ENCODE data around the gene CEP131.

The CEP131 gene

DNA sequence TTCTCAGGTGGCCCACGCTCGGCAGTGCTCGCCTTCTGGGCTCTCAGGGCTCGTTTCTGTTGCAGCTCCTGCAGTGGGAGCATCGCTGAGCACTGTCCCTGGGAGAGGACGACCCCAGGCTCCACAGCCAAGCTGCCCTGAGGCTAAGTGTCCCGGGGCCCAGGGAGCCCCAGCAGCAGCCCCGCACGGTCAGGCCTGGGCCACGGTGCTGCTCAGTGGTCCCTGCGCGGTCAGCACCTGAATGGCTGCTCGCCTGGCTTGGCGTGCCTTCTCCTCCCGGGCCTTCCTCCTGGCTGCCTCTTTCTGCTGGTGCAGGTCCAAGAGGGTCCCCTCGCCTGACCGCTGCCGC lies 23.3 kb downstream of the CEP131 start:
- DNase-seq (ENCODE audit: low spot score) = no peak

DNA sequence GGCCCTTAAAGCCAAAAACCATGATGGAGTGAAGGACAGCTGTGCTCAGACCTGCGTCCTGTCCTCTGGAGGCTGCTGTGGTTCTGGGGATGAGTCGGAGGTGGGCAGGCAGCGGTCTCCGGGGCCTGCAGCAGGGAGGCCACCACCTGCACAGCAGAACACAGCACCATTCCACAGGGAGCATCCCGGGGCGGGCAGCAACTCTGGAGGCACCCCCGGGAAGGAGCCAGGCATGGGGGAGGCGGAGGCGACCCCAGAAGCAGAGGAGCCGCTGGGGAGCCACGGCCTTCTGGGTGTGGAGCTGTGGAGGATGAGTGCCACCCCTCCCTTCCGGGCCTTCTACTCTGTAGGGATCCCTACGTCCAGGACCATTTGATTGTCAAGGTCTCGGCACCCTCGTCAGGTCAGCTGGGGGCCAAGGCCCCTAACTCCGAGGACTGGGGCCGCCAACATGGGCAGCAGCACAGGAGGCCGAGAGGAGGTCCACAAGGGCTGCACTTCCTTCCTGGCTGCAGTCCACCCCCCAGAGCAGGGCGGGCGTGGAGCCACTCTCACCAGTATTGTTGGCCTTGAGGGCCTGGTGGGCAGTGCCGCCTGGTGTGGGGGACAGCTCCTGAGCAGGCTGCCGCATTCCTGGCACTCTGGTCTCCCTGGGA lies 23.8 kb downstream of the CEP131 start:
- no peak for DNase-seq (ENCODE audit: low spot score)

DNA sequence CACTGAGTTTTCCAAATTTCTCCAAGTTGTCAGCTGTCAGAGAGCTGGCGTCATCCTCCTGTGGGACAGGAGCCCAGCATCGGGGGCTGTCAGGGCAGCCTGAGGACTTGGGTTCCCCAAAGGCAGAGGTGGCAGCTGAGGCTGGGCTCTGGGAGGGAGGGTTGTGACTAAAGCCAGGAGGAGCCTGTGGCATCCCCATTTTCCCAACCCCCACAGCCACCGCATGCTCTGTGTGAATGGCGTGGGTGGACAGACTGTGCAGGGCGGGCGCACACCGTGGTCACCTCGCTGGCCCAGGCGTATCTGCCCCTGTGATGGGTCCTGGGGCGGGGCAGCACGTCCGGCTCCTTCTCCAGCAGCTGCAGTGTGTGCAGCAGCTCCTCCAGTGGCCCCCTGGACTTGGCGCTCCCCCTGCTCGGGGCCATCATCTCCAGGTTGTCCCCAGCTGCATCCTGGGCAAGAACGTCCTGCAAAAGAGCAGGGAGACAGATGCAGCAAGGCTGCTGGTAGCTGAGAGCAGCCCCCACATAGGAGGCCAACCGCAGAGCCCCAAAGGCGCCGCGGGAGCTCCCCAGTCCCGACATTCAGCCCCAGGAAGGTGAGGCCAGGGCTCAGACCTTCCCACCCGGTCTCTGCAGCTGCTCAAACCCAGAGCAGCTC lies 24.8 kb downstream of the CEP131 start:
- DNase-seq (ENCODE audit: low spot score) = no peak

DNA sequence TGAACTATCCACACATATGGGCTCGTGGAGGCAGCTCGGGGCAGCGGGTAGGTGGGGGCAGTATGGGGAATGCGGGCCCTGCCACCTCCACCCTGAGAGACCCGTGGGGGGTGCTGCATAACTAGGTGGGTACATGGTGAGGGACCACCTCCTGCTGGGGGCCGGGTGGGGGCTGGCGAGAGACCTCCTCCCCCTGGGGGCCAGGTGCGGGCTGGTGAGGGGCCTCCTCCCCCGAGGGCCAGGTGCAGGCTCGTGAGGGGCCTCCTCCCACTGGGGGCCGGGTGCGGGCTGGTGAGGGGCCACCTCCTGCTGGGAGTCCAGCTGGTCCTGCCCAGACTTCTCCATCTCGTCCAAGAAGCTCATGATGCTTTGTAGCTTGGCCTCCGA lies 25.4 kb downstream of the CEP131 start:
- no peak for DNase-seq (ENCODE audit: low spot score)

DNA sequence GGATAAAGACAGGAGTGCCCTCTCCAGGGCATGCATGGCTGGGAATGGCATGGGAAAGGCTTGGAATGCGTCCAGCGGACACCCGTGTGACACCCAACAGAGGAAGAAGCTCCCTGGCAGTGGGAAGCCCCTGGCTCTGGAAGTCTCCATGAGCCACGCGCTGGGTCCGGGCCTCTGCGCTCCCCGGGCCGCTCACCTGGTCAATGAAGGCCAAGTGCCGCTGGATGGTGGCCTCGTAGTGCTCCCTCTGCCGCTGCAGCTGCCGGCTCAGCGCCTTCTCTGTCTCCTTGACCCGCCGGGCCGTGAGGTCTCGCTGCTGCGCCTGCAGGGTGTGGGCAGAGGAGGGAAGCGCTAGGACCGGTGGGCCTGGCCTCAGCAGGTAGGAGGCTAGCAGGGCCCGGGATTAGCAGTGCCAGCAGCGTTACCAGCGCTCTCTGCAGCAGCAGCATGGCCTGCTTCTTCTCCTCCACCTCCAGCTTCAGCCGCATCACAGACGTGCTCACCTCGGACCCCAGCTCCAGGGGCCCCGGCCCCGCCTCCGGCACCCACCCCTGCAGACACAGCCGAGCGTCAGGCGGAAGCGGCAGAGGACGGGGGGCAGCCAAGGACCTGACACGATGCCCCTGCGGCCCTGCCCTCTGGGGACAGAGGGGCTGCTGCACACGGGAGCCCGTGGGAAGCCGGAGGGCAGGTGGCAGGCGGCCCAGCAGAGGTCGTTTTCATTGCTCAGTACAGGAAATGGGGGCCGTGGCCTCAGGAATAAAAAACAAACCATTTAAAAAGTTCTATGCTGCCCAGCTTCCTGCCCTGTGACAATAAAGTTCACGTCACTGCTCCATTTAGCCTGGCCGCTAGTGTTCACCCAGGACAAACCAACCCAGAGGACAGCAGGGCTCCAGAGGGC lies 26.0 kb downstream of the CEP131 start:
- DNase-seq (ENCODE audit: low spot score) = no peak

DNA sequence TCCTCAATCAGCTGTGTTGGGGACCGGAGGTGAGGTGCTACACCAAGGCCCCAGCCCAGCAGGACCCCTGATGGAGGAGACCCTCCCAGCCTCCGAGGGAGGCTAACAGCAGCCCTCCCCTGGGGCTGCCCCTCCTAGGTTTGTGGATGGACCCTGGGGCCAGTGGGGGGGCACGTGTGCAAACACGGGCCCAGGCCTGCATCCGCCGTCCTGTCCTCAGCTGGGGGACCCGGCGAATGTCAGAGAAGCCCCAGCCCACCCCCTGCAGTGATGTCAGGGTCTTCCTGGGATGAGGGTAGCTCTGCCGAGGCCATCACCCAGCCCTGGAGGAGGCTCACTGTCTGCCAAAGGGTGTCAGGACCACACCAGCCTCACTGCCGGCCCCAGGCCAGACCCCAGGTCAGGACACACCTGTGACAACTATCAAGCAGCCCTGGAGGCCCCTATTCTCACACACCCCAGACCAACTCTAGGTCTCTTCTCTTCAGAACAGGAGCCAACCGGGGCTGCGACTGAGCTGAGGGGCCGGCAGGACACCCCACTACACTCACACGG lies 26.7 kb downstream of the CEP131 start:
- DNase-seq (ENCODE audit: low spot score) = no peak

DNA sequence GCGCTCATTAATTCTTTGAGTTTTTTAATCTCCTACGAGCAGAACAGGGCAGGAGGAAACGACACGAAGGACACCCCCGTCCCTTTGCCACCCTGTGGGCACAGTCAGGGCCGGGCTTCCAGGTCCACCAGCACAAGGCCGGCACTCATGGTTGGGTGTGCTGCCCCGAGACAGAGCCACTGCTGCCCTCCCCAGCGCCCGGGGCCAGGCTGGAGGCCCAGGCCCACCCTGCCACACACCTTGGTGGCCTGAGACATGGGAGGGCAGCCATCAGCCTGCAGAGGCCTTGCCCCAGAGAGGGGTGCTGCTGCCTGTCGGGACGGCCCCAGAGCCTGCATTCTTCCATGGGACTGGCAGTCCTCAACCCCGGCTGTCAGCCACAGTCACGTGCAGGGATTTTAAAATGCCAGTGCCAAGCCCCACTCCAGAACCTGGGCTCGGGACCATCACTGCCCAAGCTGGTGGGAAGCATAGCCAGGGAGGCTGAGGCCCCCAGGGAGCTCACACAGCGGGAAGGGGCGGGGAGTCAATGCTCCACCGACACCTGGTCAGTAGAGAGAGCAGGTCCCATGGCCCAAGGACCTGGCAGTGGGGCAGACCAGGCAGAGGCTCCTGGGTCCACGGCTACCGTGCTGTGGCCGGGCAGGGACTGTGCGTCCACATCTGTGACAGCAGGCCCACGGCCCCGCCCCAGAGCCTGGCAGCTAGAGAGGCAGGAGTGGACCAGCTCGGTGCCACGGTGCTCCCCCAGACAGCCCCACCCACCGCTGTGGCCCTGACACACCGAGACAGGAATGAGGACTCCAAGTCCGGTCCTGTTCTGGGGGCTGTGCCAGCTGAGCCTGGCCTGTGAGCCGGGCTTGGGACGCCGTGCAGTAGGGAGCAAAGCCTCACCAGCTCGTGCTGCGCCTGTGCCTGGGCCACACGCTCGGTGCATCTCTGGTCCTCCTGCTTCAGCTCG lies 27.5 kb downstream of the CEP131 start:
- no peak for DNase-seq (ENCODE audit: low spot score)

DNA sequence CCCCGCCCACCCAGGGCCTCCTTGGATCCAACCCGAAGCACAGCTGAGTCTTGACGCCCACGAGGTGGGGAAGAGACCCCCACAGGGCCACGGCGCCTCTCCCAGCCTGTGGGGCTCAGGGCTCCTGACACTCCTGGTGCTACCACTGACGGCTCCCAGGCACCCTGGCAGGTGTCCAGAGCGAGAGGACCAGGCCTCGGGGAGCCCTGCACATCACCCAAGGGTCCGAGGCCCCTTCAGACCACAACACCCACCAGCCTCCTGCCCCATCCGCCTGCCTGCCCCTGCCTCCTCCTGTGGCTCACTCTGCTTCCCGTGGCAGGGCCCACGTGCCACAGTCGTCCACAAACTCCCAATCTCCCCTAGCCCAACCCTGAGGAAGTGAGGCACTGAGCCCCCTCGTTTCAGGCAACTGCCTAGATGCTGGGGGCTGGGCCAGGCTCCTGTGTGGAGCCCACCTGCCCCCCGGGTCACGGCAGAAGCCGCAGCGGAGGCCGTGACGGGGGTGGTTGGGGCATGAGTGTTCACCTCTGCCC lies 28.5 kb downstream of the CEP131 start:
- no peak for DNase-seq (ENCODE audit: low spot score)

DNA sequence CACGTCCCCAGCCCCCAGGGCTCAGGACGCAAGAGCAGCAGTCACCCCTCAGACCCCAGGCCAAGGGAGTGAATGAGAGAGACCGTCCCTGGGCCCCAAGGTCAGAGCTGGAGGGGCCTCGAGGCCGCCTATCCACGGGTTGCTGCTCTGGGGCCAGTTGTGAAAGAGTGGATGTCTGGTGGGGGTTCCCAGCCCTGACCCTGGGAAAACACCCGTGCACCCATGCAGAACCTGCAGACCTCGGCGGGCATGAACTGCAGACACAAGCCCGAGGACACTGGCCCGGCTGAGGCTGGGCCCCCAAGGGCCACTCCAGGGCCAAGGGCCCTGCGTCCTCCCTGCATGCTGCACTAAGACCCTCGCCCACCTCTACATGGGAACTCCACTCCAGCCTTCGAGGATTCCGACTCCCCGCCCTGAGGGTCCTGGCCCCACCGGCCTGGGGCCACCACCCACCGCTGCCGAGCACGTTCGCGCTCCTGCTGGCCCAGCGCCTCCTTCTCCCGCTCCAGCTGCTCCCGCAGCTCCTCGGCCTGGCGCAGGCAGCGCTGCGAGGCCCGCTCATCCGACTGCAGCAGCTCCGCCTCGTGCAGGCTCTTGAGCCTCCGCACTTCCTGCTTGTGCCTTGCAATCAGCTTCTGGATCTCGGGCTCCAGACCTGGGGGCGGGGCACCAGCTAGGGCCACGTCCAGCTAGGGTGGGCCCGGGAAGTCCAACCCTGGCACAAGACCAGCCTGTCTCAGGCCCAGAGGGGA lies 29.1 kb downstream of the CEP131 start:
- no peak for DNase-seq (ENCODE audit: low spot score)

DNA sequence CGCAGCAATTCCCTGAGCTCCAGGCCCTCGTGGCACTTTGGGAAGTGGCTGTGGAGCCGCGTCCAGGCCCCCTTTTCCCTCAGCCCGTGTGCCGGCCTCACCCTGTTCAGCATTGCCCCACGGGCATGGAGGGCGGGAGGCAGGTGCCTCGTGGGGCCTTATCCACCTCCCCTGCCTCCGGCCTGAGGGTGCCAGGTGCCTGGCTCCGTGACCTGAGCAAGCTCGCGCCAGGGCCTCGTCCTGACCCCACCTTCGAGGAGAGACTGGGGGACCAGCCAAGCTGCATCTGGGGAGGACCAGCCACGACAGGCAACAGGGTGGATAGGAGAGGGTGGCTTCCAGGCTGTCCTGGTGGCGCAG lies 29.7 kb downstream of the CEP131 start:
- DNase-seq (ENCODE audit: low spot score) = no peak

DNA sequence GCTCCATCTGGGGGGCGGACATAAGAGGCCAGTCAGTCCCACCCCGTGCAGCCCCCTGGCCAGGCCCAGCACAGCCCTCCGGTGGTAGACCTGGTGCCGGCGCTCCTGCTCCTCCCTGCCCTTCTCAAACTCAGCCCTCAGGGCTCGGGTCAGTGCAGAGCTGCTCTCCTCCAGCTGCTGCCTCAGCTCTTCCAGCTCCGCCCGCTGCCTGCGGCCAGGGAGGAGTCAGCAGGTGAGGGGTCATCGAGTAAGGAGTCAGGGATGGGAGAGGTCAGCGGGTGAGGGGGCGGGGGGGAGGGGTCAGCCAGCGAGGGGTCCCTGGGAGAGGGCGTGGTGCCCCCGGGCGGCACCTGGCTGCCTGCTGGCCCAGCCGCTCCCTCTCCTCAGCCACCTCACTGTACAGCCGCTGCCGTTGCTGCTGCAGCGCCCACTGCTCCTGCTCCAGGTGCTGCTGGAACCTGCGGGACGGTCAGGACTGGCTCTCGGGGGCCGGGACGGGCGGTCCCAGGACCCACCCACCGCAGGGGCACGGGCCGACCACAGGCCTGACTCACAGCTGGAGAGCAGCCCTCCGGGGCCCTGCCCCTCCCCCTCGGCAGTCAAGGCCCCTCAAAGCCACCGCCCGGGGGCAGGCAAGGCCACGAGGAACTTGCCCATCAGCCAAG lies 30.2 kb downstream of the CEP131 start:
- no peak for DNase-seq (ENCODE audit: low spot score)

DNA sequence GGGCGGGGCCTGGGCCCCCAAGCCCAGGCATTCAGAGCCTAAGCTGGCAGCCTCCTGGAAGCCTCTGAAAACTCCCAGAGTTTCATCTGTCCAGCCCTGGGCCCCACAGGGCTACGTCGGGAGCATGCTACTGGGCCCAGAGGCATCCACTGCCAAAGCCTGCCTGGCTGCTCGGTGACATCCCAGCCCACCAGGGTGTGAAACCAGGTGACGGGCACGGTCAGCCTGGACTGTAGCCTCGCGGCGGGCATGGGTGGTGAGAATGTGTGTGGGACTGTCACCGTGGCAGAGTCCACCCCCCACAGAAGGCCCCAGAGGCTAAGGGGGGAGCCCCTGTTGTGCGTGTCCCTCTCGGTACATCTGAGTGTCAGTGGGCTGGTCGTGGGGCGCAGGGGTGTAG lies 31.1 kb downstream of the CEP131 start:
- DNase-seq (ENCODE audit: low spot score) = no peak

DNA sequence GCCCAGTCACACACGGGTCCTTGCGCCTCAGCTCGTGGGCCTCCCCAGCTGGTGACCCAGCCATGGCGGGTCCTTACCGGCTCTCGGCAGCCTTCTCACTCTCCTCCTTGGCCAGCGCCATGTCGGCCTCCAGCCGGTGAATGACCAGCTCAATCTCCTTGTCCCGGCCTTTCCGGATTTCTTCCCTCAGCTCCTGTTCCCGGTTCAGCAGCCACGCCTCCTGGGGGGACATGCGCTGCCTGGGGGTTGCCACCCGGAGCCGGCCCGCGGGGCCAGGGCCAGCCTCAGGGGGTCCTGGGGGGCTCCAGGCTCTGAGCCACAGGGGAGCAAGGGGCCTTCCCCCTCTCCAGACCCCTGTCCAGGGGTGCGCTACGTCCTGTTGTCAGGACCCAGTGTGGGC lies 31.6 kb downstream of the CEP131 start:
- no peak for DNase-seq (ENCODE audit: low spot score)

DNA sequence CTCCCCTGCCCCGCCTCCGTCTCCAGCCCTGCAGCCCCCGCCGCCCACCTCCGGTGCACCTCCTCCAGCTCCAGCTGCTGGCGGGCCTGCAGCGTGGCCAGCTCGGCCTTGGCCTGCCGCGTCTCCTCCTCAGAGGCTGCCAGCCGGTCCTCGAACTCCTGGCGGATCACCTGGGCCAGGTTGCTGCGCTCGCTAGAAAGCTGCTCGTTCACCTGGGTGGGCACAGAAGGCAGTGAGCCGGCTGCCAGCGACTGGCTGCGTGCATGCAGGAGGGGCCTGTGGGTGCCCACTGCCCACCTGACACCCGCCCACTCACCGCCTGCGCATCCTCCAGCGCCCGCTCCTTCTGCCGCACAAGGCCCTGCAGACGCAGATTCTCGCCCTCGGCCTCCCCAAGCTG lies 32.2 kb downstream of the CEP131 start:
- DNase-seq (ENCODE audit: low spot score) = no peak

DNA sequence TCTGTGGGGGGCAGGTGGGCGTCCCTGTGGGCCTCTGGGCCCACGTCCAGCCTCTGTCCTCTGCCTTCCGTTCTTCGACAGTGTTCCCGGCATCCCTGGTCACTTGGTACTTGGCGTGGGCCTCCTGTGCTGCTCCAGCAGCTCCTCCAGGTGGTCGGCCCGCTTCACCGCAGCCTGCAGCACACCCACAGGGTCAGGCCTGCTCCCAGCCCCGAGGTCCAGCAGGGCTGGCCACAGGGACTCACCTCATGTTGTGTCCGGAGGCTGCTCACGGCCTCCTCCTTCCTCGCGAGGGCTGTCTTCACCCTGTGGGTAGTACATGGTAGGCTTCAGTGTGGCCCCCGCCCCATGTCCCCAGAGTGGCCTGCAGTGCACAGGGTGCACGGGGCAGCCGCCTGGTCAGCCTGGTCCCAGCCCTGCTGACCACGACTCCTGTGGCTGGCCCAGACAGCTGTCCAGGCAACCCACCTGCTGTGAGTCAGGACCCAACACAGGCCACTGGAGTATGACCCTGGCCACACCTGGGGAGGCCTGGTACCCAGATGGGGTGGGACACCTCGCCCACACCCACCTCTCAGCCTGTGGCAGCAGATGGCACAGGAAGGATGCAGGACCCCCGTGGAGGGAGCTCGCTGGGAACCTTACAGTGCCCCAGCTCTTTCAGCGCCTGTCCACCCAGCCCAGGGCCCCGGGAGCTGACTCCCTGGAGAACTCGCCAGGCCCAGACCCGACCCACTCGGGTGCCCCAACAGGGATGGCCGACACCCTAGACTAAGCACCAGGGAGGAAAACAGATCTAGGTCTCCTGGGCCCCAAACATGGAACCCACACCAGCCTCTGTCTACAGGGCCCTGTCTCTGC lies 32.9 kb downstream of the CEP131 start:
- no peak for DNase-seq (ENCODE audit: low spot score)

DNA sequence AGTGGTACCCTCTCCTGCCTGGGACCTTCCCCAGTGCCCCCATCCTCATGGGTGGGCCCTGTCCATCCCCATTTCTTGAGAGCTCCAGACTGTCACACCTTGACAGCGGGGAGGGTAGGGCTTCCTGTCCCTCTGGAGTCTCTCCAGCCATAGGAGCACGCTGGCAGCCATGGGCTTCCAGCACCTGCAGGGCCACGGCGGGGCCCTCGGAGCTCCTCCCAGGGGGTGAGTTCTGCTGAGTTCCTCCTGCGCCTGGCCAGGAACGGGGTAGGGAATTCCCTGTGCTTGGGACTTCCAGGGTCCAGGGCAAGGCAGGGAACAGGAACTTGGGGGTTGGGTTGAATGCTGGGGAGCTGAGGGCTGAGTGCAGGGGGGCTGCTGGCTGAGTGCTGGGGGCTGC lies 33.7 kb downstream of the CEP131 start:
- no peak for DNase-seq (ENCODE audit: low spot score)

DNA sequence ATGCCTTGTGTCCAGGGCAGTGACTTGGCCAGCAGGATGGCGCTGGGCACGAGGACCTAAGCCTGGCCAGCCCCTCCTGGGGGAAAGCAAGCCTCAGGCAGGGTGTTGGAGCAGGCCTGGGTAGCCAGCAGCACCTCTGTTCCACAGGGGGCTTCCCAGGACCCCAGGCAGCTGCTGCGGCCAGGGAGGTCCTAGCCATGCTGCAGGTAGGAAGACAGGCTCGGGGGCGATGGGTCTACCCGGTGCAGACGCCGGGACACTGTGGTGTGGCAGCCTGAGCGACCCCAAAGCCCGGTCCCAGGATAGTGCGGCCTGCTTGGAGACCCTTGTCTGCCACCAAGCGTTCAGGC lies 34.3 kb downstream of the CEP131 start:
- DNase-seq (ENCODE audit: low spot score) = no peak

DNA sequence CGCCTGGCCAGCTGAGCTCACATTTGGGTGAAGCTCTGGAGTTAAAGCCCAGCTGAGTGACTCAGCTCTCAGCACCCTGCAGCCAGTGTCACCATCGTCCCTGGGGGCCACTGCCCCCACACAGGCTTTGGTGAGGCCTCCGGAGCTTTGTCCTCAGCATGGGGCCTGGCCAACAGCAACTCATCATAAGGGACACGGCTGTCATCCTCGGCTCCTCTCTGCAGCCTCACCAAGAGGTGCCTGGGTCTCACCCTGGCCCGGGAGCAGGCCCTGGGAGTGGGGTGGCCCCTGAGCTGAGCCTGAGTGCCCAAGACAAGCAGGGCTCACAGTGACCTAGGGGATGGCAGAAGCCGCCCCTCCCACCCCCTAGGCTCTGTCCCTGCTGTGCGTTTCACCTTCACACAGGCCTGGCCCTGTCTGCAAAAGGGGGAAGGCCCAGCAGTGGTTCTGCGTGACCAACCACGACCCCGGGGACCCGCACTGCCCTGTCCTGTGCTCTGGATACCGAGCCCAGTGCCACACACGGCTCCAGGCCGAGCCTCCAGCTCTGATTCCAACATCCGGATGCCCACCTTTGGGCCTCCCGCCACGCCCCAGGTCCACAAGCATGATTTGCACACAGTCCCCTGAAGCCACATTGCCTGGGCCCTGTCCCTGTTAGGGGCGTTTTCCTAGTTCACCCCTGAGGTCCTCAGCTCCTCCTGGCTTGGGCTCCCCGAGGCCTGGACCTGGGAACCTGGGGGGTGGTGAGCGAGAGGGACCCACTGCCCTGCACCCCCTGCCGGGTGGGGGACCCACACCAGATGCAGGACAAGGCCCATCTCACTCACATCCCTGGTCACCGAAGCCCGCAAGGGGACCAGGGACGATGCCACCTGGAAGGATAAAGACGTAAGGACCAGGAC lies 34.9 kb downstream of the CEP131 start:
- DNase-seq (ENCODE audit: low spot score) = no peak

All from CD4-positive, alpha-beta T cell treated with Interleukin-15 for 4 hours (primary cell).